NCI-H187 (cell line): Measurements from ENCODE around the gene LCMT2.

Experiments
- DNase-seq, 2 experiments: peaks; one replicate each; lab custom pipeline; 2025; lab: John Stamatoyannopoulos, UW

LCMT2 gene, protein sequence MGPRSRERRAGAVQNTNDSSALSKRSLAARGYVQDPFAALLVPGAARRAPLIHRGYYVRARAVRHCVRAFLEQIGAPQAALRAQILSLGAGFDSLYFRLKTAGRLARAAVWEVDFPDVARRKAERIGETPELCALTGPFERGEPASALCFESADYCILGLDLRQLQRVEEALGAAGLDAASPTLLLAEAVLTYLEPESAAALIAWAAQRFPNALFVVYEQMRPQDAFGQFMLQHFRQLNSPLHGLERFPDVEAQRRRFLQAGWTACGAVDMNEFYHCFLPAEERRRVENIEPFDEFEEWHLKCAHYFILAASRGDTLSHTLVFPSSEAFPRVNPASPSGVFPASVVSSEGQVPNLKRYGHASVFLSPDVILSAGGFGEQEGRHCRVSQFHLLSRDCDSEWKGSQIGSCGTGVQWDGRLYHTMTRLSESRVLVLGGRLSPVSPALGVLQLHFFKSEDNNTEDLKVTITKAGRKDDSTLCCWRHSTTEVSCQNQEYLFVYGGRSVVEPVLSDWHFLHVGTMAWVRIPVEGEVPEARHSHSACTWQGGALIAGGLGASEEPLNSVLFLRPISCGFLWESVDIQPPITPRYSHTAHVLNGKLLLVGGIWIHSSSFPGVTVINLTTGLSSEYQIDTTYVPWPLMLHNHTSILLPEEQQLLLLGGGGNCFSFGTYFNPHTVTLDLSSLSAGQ

DNA sequence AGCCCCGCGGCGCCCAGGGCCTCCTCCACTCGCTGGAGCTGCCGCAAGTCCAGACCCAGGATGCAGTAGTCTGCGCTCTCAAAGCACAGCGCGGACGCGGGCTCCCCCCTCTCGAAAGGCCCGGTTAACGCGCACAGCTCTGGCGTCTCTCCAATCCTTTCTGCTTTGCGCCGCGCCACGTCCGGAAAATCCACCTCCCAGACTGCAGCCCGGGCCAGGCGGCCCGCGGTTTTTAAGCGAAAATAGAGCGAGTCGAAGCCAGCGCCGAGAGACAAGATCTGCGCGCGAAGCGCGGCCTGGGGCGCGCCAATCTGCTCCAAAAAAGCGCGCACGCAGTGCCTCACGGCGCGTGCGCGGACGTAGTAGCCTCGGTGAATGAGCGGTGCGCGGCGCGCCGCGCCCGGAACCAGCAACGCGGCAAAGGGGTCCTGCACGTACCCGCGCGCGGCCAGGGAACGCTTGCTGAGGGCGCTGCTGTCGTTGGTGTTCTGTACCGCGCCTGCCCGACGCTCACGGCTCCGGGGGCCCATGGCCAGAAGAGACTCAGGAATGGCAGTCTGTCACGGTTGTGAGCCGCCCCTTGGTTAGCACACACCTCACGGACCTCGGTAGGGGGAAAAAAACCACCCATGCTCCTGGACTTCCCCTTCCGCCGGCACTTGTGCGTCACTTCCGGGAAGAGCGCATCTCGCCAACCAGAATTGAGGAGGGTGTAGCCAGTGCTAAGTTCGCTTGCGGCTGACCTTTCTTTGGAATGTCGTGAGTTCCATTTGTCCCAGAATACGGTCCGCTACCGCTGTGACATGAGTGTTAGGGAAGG is at the start of gene LCMT2:
TSS of gene LCMT2 (minus strand) at position 614 of the 820 bp plus-strand sequence. CDS start at position 530, 84 bp downstream.
- peak; percentile 70 to 76 for DNase-seq

DNA sequence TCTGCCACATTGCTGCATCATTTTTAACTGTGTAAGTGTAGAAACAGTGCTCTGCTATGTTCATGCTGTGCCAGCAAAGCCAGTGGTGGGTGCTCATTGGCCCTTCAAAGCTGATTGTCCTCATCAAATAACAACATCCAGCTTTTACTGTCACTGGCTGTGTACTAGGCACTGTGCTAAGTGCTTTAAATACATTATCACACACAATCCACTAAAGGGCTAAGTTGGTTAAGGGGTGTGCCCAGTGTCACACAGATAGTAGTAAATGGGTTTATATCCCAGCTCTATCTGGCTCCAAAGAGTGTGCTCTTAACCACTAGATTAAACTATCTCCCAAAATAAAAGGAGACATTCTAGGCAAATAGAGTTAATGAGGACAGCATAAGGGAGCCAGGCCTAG is 48.2 kb upstream of the LCMT2 start:
- DNase-seq, result no peak

DNA sequence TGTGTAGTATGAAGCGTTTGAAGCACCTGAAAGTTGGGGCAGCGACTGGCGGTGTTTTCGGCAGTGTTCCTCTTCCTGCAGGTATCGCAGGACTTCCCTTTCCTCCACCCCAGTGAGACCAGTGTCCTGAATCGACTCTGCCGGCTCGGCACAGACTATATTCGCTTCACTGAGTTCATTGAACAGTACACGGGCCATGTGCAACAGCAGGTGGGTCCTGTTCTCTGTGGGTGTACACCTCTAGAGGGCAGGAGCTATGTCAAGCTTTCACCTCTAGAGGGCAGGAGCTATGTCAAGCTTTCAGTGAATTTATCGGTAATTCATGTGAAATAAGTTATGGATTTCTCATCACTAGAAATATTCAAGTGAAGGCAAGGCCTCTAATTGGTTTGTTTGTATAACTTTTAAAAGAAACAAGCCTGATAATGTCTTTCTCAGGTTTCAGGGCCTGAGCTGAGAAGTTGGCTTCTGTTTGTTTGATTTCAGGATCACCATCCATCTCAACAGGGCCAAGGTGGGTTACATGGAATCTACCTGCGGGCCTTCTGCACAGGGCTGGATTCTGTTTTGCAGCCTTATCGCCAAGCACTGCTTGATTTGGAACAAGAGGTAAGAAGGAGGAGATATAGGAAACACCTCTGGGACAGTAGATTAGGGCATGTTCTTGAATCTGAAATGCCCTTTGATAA is 45.8 kb upstream of the LCMT2 start:
- no peak for DNase-seq

DNA sequence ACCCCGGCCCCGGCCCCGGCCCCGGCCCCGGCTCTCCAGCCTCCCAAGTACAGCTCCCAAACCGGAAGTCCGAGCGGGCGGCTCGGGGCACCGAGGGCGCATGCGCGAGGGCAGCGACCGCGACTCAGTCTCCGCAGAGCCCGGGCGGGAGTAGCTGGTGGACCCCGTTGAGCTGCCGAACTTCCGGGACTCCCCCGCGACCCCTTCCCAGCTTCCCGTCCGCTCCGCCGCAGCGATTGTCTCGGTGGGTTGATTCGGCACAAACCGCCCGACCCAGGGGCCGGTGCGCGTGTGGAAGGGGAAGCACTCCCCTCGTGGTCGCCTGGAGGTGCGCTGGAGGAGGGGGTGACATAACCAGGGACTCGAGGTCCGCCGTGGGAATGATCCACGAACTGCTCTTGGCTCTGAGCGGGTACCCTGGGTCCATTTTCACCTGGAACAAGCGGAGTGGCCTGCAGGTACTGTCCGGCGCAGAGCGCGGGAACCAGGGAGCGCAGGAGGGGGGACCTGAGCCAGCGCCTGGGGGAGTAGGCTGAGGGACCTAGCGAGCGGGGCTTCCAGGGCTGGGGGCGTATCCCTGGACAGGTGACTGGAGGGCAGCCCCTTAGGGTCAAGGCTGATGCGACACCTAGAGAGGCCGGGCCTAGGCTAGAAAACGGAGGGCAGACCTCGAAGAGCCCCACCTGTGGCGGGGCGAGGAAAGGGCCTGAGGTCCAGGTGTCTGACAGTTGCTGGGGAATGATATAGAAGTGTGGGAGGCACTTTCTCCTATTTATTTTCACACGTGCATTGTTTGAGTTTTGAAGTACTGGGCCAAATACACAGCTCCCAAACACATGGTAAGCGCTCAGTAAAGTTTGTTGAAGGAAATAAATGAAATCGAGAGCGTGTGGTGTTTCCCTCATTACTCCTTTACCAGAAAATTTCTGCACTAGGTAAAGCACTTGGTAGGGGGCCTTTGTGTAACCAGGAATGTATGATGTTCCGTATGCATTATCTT is 40.9 kb upstream of the LCMT2 start, which contains the start of the genes TUBGCP4 and ZSCAN29:
TSS of gene TUBGCP4 (plus strand) at position 127 of the 1,000 bp plus-strand sequence. CDS start at position 381, 254 bp downstream.
TSS of gene ZSCAN29 (minus strand) at position 69 of the 1,000 bp plus-strand sequence. CDS start 1,130 bp downstream, outside the sequence.
- DNase-seq, result peak; percentile 9 to 48

DNA sequence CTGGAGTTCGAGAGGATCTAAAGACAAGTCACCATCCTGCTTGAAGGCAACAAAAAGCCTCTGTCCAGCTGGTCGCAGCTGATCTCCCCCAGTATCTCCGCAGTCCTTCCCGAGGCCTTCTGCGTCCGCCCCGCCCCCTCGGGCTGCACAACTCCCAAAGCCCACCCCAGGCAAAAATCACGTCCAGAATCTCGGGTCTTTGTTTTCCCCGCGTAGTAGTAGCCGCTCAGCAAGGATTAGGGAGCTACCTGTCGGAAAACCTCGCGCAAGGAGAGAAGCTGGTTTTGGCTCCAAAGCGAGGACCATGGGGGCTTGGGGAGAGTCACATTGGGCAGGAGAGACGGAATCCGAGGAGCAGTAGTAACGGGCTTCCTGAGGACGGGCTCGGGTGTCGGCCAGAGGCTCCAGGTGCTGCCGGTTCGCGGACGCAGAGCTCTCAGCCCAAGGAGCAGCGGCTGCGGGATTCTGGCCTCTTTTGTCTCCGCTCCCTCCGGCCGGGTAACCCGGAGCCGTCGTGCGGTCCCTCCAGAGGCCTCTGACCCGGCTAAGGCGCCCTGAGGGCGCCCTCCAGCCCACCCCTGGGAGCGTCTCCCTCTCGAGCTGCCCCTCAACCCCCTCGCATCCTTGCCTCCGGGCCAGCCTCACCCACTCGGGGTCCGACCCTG is 40.1 kb upstream of the LCMT2 start:
- DNase-seq, result no peak

DNA sequence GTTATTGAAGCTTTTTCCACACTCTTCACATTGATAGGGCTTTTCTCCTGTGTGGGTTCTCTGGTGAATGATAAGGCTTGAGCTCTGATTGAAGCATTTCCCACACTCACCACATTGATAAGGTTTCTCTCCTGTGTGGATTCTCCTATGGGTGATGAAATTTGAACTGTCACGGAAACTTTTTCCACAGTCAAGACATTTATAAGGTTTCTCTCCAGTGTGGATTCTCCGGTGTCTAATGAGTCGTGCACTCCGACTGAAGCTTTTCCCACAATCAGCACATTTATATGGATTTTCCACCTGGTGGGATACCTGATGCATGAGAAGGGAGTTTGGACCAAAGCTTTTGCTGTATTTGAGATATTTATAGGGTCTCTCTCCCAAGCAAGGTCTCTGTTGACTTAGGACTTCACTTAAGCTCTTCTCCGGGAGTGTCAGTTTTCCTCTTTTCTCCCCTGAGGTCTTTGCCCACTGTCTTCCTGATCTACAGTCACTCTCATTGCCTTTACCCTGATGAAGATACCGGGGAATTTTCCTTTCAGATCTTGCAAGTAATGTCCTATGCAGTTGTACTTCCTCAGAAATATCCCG is 31.0 kb upstream of the LCMT2 start:
- no peak for DNase-seq

DNA sequence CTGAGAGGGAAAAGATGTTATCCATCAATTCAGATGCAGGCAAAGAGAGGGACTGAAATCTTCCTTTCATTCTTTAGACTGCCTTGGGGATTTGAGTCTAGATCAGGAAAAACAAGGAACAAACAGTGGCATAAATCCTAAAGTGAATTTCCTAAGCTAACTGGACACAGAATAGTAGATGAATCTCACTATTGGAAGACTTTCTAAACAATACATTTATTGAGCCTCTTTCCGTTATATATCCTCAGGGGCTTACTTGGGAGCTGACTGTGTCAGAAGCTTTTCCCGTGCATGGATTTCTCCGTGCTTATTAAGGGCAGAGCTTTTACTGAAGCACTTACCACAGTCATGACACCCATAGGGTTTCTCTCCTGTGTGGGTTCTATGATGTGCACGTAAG is 30.4 kb upstream of the LCMT2 start:
- no peak for DNase-seq

DNA sequence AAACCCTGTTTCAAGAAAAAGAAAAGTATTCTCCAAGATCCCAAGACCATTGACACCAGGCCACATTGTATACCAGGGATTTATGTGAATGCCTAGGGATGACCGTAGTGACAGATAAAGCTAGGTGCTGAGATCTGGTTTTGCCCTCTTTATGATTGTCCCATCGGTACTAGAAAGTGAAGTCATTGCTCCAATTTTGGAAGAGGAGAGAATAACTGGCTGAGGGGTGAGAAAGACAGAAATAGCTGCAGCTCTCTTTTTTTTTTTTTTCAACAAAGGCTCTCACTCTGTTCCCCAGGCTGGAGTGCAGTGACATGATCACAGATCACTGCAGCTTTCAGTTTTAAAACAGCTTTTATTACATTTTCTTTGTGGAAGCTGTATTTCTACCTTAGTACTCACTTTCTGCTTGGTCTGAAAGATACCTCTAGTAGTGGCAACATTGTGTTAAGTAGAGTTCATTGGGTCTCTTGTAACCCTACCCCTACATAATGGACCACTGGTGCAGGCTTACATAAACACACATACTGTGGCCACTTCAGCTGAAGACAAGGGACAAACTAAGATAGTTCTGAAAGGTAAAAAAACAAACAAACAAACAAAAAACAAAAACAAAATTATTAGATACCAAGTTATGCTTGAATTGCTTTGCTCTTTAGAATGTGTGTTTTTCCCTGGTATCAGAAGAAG is 22.5 kb upstream of the LCMT2 start:
- DNase-seq, result no peak

DNA sequence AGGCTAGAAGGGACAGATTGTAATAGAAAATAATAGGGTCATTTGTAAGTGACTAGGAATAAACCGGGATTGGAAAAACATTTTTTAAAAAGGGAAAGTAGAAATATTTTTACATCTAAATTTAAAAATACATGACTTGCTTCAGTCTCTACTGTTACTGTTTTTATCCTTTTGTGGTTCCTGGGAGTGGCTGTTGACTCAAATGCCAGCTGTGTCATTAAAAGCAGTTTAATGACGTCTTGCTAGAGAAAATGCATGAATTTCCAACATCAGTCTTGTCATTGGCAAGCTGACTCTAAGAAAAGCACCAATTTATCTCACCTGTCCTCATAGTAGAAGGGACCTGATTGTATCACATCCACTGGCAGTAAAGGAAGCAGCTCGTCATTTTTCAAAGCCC is 16.7 kb upstream of the LCMT2 start:
- no peak for DNase-seq

DNA sequence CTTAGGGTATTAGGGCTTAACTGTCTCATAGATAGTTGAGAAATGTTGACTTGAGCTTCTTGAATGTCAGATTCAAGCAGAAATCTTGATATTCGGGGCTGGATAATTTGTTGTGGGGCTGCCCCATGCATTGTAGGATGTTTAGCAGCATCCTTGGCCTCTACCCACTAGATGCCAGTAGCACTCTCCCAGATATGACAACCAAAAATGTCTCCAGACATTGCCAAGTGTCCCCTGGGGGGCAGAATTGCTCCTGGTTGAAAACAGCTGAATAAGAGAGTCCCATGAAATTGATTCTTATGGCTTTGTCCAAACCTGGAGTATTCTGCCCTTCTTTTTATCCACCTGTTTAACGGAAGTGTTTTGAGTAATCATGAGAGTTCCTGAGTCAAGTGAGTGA is 15.9 kb upstream of the LCMT2 start:
- no peak for DNase-seq

DNA sequence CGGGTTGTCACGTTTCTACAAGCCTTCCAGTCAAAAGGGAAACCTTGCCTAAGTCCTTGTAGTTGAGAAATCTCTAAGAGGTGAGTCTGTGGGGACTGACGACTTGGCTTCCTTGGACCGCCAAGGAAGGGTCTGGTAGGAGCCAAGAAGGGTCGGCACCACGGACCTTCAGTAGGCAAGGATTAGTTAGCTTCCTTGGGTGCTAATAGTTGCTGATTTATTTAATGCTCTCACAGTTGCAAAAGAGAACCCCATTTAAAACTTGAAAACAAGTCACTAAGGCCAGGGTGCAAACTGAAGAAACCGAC is 361 bp upstream of the LCMT2 start:
- no peak for DNase-seq

DNA sequence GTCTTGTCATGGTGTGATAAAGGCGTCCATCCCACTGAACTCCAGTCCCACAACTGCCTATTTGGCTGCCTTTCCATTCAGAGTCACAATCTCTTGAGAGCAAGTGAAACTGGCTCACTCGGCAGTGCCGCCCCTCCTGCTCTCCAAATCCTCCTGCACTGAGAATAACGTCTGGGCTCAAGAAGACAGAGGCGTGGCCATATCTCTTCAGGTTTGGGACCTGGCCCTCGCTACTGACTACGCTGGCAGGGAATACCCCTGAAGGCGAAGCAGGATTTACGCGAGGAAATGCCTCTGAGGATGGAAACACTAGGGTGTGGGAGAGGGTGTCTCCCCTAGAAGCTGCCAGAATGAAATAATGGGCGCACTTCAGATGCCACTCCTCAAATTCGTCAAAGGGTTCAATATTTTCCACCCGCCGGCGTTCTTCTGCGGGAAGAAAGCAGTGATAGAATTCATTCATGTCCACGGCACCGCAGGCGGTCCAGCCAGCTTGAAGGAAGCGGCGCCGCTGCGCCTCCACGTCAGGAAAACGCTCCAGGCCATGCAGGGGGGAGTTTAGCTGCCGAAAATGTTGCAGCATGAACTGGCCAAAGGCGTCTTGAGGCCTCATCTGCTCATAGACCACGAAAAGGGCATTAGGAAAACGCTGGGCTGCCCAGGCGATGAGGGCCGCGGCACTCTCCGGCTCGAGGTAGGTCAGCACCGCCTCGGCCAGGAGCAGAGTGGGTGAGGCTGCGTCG is 985 bp downstream of the LCMT2 start:
- peak in 1 of 2 experiments; percentile 2 for DNase-seq

DNA sequence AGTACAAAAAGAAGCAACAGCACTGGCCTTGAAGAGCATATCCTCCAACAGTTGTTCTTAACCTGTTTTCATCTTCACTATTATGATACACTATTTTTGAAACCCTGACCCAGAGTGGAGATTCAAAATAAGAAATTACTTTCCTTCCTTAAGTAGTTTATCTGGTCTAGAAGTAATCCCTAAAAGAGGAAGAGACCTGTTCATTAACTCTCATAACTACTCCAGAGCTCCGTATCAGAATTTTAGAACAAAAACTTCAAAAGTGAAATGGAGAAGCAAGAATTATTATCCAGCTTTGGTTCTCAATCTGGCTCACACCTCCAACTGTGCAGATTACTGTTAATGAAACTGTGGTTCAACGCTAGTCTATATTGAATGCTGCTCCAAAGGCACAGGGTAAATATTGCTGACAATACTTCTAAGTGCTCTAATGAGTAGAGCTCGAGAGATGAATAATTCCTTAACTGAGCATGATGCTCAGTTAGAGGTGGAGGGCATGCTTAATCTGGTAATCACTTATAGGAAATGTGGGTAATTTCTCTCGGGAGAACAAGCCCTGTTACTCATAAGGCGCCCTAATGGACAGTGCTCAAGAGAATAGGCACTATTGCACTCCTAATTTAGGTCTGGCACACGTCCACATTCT is 5.2 kb downstream of the LCMT2 start:
- DNase-seq, result no peak

DNA sequence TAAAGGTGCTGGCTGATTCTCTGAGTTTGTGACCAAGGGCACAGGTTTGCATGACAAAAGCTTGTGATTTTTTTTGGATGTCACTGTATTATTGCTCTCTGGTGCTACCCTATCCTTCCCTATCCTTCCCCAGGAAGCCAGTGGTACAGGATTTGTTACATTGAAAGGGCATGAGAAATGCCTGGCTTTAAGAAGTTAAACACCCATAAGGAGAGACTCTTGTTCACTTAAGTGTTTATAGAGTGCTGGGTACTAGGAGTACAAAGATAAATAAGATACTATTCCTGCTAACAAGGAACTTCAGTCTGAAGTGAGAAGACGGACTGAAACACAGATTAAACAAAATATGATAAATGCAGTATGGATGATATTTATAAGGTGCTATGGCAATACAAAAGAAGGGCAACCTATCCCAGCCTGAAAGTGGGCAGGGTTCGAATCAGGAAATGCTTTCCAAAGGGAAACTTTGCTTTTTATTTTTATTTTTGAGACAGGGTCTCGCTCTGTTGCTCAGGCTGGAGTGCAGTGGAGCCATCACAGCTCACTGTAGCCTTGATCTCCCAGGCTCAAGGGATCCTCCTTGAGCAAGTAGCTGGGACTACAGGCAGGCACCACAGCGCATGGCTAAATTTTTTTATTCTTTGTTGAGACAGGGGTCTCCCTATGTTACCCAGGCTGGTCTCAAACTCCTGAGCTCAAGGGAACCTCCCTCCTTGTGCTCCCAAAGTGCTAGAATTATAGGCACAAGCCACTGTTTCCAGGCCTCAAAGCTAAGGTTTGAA is 11.2 kb downstream of the LCMT2 start:
- DNase-seq, result no peak

DNA sequence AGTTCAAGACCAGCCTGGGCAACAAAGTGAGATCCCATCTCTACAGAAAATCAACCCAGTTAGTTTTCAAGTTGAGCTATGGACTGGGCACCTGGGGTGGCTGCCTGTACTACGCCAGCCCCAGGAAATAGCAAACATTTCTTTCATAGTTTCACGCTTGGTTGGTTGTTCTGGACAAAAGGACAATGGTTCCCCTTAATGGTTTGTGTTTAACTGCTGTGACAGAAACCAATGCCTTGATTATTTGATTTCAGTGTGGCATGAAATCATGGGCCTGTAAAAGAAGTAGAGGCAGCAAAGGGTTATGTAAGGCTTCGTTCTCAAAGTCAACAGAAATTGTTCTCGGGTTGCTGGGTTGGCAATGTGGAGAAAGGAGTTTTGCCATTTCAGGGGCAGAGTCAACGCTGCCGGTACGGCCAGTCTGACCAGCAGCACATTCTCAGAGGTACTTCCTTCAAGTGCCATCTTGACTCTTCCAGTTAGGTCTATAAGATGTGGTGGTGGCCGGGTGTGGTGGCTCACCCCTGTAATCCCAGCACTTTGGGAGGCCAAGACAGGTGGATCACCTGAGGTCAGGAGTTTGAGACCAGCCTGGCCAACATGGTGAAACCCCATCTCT is 12.7 kb downstream of the LCMT2 start:
- no peak for DNase-seq

DNA sequence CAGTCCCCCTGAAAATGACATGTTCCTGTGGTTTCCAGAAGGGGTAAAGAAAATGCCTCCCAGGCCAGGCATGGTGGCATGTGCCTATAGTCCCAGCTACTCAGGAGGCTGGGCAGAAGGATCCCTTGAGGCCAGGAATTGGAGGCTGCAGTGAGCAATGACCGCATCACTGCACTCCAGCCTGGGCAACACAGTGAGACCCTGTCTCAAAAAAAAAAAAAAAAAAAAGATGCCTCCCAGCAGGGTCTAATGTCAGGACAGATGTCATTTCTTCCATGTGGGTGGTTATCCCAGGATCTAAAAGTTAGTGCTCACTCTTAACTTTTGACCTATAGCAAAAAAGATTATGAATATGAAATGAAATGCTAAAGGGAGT is 13.4 kb downstream of the LCMT2 start:
- no peak for DNase-seq
